NCI-H524 treated with DMSO at 0.1 percent for 48 hours (cell line): ENCODE results near the gene TNNT3.
"Not testable (repeated sequence)": the region's sequence is repeated elsewhere in the genome, so short reads cannot be mapped to it uniquely, and the experiment has no call there.

ENCODE experiments used
- DNase-seq: peaks from one replicate; lab custom pipeline; 2025; lab: John Stamatoyannopoulos, UW

TNNT3 gene

GRCh38 chr11:1919391-1920127 lies at the start of gene TNNT3:
Gene TNNT3, plus strand, starts transcription at chr11:1919703. Its CDS starts 3,172 bp downstream, at chr11:1922875.
- DNase-seq = no peak

DNA sequence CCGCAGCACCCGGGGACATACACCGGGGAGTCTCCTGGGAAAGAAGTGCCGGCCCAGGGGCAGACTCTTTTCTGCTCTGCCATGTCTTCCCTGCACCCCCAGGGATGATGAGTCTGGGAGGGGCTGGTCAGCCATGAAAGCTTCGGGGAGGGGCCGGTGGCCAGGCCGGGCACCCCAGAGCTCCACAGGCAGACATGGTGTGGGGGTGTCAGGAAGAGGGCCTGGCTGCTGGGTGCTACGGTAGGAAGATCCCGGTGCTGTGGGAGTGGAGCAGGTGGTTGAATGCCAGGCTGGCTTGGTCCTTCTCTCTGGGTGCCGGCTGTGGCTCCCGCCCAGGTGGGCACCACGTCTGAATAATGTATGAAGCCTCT lies 49.2 kb upstream of the TNNT3 start:
- no peak for DNase-seq

GRCh38 chr11:1870721-1871466 lies 48.6 kb upstream of the TNNT3 start:
- DNase-seq = no peak

- DNase-seq = no peak
Measured at GRCh38 chr11:1871531-1871930, 48.0 kb upstream of the TNNT3 start.

DNA sequence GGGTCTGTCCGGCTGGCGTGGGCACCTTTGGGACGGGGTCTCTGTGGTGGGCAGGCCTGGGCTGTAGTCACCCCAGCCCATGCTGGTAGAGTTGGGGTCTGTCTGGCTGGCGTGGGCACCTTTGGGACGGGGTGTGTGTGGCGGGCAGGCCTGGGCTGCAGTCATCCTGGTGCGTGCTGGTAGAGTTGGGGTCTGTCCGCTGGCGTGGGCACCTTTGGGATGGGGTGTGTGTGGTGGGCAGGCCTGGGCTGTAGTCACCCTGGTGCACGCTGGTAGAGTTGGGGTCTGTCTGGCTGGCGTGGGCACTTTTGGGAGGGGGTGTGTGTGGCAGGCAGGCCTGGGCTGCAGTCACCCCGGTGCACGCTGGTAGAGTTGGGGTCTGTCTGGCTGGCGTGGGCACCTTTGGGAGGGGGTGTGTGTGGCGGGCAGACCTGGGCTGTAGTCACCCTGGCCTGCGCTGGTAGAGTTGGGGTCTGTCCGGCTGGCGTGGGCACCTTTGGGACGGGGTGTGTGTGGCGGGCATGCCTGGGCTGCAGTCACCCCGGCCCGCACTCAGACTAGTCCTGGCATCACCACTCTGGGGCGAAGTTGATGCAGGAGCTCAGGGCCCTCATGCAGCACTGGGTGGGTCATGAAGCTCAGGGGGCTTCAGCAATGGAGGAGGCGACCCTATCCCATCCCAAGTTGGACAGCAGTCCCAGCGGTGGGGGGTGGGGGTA lies 47.1 kb upstream of the TNNT3 start:
- DNase-seq = no peak

DNA sequence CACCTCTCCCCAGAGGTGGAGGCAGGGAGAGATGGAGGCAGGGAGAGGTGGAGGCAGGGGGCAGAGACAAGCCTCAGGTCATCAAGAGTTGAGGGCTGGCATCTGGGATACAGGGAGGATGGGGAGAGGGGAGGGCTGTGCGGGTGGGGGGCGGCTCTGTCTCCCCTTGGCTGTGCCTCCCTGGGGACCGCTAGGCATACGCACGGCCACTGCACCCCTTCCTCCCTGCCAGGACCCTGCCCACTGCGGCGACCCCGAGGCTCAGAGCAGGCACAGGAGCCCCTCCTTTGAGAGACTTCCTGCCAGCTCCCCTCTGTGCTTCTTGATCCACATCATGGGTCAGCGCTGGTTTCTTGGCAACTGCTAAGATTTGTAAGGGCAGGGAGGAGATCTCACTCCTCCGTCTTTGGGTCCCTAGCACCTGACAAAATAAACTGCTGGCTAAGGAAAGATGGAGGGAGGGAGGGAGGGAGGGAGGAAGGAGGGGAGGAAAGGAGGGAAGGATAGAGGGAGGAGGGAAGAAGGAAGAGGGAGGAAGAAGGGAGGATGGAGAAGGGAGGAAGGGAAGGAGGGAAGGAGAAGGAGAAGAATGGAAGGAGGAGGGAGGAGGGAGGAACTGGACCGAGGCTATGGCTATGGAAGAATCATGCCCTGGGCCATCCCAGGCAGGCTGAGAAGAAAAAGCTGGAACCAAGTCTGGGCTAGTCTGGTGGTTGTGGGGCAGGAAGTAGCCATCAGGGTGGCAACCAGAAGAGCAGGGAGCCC lies 46.3 kb upstream of the TNNT3 start:
- no peak for DNase-seq

DNA sequence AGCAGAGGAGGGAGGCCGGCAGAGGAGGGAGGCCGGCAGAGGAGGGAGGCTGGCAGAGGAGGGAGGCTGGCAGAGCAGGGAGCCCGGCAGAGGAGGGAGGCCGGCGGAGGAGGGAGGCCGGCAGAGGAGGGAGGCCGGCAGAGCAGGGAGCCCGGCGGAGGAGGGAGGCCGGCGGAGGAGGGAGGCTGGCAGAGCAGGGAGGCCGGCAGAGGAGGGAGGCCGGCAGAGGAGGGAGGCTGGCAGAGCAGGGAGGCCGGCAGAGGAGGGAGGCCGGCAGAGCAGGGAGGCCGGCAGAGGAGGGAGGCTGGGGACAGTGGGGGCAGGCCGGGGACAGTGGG lies 45.7 kb upstream of the TNNT3 start:
- not testable (repeated sequence) for DNase-seq

DNA sequence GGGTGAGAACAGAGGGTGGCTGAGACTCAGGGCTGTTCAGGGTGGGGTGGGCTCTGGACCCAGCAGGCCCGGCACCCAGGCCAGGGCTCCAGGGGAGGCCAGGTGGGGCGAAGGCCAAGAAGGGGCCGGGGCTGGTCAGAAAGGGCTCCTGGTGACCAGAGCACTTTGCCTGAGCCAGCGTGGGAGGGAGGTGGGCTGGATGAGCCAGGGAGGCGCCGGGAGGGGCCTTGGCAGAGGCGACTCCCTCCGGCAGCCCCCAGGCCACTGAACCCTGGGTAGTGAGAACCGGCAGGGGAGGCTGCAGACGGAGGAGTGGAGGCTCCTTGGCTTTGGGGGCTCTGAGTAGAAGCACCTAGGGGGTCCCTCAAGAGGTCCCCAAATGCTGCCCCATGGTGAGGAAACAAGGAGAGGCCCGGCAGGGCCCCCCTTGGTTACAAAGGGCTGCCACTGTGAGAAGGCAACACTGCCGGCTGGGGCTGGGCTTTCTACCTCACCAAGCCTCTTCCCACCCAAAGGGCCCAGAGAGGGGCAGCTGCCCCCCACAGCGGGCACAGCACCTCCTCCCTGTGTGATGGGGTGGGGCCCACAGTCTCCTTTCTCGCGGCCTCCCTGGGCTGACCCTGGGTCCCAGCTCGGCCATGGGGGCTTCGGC lies 44.9 kb upstream of the TNNT3 start:
- not testable (repeated sequence) for DNase-seq

- DNase-seq = no peak
Measured at GRCh38 chr11:1875093-1875850, 44.2 kb upstream of the TNNT3 start.

DNA sequence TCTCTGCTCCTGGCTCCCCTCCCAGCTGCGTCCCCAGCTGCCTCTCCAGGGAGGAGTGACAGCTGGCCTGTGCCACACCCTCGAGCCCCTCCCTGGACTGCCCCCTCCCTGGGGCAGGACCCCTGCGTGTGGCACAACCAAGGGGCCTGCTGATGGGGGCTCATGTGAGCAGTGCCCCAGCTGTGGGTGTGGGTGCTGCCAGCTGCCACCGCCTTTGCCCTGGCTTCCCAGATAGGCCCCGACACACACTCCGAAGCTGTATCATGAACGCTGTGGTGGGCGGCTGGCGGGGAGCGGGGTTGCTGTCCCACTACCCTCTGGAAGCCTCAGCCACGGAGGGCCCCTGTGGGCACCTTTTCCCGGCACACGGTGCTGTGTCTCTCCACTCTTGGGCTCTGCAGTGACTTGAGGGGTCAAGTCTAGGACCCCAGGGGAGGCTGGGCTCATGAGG lies 43.6 kb upstream of the TNNT3 start:
- DNase-seq = not testable (repeated sequence)

DNA sequence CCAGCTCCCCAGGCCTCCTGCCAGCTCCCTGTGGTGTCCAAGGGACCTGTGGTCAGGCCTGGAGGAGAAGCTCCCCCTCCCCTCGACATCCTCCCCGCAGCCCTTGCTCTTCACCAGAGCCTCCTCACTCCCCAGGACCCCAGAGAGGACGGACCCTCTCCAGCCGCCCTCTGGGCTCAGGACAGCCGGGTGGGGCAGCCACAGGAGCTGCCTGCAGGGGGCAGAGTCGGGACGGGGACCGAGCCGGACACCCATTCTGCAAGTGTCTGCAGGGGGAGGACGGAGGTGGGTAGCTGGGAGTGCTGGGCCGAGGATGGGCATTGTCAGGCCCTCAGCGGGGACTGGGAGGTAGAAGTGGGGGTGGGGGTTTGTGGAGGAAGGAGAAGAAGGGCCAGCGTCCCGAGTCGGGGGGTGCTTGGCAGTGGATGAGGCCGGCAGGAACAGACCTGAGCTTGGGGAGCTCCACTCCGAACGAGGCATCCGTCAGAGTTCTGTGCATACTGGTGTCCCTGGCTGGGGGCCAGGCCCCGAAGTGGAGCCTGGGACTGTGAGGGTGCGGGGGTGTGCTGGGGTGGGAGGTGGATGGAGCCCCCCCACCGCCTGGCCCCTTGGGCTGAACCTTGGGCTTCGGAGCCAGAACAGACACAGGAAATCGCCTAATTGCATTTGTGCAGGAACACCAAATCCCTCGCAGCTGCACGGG lies 43.0 kb upstream of the TNNT3 start:
- DNase-seq = no peak

GRCh38 chr11:1877211-1878136 lies 42.0 kb upstream of the TNNT3 start:
- DNase-seq = no peak

DNA sequence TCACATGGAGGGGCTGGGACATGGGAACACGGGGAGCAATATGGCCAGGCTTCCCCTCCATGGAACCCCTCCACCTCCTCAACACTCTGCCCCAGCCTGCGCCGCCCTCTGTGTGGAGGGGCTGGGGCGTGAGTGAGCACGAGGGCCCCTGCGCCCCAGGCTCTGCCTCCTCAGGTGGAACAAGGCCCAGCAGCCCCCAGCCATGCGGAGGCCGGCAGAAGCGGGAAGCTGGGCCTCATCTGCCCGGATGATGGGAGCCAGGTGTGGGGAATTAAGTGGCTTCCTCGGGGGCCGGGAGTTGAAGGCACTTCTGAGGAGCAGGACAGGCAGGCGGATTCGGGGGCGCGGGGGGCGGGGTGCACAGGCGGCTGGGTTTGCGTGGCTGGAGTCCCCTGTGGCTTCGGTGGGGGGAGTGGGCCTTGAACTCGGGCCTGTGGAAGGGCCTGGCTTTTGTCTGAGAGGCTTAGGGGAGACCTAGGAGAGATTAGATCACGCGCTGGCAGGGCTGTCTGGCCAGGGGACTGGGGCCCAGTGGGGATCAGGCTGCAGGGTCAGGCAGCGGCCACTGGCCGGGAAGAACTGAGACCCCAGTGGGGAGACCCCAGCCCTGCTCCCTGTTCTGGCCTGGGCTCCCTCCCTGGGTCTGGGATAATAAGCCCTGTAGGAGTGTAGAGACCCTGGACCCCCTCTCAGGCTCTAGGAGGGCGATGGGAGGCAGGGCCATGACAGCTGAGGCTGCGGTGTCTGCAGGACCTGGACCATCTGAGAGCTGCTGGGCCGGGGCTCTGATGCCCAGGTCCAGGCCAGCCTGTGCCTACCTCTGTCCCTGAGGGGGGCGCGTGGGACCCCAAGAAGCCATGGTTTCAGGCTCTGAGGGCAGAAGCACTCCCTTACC lies 41.1 kb upstream of the TNNT3 start:
- DNase-seq = no peak

GRCh38 chr11:1879342-1879940 lies 40.1 kb upstream of the TNNT3 start:
- no peak for DNase-seq

GRCh38 chr11:1879941-1880720 lies 39.4 kb upstream of the TNNT3 start:
- DNase-seq = no peak

DNA sequence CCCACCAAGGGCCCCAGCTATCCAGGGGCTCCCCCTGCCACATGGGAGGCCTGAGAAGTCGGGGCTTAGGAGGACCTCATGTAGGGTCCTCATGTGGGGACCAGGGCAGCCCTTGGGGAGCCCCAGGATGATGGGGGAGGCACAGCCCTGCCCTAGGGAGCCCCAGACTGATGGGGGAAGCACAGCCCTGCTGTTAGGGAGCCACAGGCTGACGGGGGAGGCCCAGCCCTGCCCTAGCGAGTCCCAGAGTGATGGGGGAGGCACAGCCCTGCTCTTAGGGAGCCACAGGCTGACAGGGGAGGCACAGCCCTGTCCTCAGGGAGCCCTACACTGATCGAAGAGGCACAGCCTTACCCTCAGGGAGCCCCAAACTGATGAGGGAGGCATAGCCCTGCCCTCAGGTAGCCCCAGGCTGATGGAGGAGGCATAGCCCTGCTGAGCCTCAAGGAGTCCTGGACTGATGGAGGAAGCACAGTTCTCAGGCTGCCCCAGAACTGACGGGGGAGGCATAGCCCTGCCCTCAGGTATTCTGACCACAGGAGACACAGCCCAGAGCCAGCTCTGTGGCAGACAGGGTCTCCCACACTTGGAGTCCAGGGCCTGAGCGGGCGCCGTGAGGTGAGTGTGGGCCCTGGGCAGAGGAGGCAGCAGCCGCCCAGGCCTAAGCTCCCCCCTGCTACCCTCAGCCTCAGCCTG lies 38.6 kb upstream of the TNNT3 start:
- DNase-seq = no peak
